Lower leg skin (tissue), 3 donors: ENCODE measurements around the gene CHADL.

Experiments
- POLR2A ChIP-seq, 2 donors: fragments of 450-650 bp; IDR thresholded peaks; one replicate each; pipeline ENCODE4 v1.6.1; 2016 to 2017; ENCODE audit warnings: antibody characterized with exemption in 2 of 2, mild to moderate bottlenecking in 1 of 2, moderate library complexity in 1 of 2
- TF ChIP-seq, protein P1 (sequence below), 3 donors: fragments of 450-650 bp; IDR thresholded peaks; one replicate each; pipeline ENCODE4 v1.5.1; 2016; ENCODE audit warnings: antibody characterized with exemption in 3 of 3, mild to moderate bottlenecking in 3 of 3, moderate library complexity in 2 of 3

GRCh38 chr22:41248758-41249157 is 8.0 kb upstream of the CHADL start:
- TF ChIP-seq, protein P1, sequence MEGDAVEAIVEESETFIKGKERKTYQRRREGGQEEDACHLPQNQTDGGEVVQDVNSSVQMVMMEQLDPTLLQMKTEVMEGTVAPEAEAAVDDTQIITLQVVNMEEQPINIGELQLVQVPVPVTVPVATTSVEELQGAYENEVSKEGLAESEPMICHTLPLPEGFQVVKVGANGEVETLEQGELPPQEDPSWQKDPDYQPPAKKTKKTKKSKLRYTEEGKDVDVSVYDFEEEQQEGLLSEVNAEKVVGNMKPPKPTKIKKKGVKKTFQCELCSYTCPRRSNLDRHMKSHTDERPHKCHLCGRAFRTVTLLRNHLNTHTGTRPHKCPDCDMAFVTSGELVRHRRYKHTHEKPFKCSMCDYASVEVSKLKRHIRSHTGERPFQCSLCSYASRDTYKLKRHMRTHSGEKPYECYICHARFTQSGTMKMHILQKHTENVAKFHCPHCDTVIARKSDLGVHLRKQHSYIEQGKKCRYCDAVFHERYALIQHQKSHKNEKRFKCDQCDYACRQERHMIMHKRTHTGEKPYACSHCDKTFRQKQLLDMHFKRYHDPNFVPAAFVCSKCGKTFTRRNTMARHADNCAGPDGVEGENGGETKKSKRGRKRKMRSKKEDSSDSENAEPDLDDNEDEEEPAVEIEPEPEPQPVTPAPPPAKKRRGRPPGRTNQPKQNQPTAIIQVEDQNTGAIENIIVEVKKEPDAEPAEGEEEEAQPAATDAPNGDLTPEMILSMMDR (IDR thresholded peaks at IDR 0.05): no peak
- no peak for TF ChIP-seq POLR2A (IDR thresholded peaks at IDR 0.05)
